Osteoblast (primary cell): ENCODE results near the gene RBM20. TPM values are rescaled to one million over a fixed set of nuclear protein-coding genes. Genes with fewer than 3 reads are reported as not detected.

Source experiments
- DNase-seq: peaks from one replicate; pipeline ENCODE4 v3.0.0; 2011; ENCODE audit warnings: low spot score, mixed read lengths; ENCODE audit not compliant: insufficient read length; ENCODE audit errors: missing footprints
- H2AFZ ChIP-seq: 2 replicates; pipeline ENCODE4 v1.6.0; 2011; ENCODE audit warnings: mild to moderate bottlenecking, low read length
- H3K27ac ChIP-seq: 2 replicates; pipeline ENCODE4 v1.5.1; 2011; ENCODE audit warnings: mild to moderate bottlenecking, low read depth, low read length, moderate library complexity
- H3K27me3 ChIP-seq: 2 replicates; pipeline ENCODE4 v1.6.0; 2012; ENCODE audit warnings: mild to moderate bottlenecking, control low read depth, inconsistent platforms, low read length, moderate library complexity; ENCODE audit not compliant: insufficient read depth
- H3K36me3 ChIP-seq: 2 replicates; pipeline ENCODE4 v1.5.1; 2011; ENCODE audit warnings: mild to moderate bottlenecking, low read length, control low read depth, moderate library complexity; ENCODE audit not compliant: insufficient read depth
- H3K4me1 ChIP-seq: 2 replicates; pipeline ENCODE4 v1.5.1; 2011; ENCODE audit warnings: mild to moderate bottlenecking, low read length, control low read depth, moderate library complexity; ENCODE audit not compliant: insufficient read depth
- H3K4me2 ChIP-seq: 2 replicates; pipeline ENCODE4 v1.6.0; 2011; ENCODE audit warnings: mild to moderate bottlenecking, low read length; ENCODE audit not compliant: insufficient read depth
- H3K4me3 ChIP-seq: fragments of 200-600 bp; sonication (generic); 3 replicates; pipeline ENCODE4 v1.5.1; 2012; ENCODE audit warnings: mild to moderate bottlenecking, low read length, inconsistent platforms; ENCODE audit not compliant: insufficient read depth
- H3K79me2 ChIP-seq: 2 replicates; pipeline ENCODE4 v1.6.0; 2012; ENCODE audit warnings: mild to moderate bottlenecking, low read length, control low read depth, inconsistent platforms; ENCODE audit not compliant: insufficient read depth
- H3K9me3 ChIP-seq: 2 replicates; pipeline ENCODE4 v1.5.1; 2011; ENCODE audit warnings: low read depth, low read length, control low read depth
- H4K20me1 ChIP-seq: 2 replicates; pipeline ENCODE4 v1.6.0; 2012; ENCODE audit warnings: mild to moderate bottlenecking, low read length, control low read depth; ENCODE audit not compliant: insufficient read depth
- total RNA-seq: library from RNA; depleted of rRNA; stranded (reverse); fragments of >200 nt; gene quantifications from 2 replicates; pipeline ENCODE4 v1.2.3, GENCODE V29; 2012
- TF ChIP-seq, protein P1 (sequence below): IDR thresholded peaks from 2 replicates; pipeline ENCODE4 v1.5.1; 2011; ENCODE audit warnings: mild to moderate bottlenecking, low read depth, low read length, moderate library complexity; ENCODE audit errors: extremely low read depth

Gene RBM20
- under 0.01 TPM in 1 of 2 replicates, not detected in the other for total RNA-seq

DNA sequence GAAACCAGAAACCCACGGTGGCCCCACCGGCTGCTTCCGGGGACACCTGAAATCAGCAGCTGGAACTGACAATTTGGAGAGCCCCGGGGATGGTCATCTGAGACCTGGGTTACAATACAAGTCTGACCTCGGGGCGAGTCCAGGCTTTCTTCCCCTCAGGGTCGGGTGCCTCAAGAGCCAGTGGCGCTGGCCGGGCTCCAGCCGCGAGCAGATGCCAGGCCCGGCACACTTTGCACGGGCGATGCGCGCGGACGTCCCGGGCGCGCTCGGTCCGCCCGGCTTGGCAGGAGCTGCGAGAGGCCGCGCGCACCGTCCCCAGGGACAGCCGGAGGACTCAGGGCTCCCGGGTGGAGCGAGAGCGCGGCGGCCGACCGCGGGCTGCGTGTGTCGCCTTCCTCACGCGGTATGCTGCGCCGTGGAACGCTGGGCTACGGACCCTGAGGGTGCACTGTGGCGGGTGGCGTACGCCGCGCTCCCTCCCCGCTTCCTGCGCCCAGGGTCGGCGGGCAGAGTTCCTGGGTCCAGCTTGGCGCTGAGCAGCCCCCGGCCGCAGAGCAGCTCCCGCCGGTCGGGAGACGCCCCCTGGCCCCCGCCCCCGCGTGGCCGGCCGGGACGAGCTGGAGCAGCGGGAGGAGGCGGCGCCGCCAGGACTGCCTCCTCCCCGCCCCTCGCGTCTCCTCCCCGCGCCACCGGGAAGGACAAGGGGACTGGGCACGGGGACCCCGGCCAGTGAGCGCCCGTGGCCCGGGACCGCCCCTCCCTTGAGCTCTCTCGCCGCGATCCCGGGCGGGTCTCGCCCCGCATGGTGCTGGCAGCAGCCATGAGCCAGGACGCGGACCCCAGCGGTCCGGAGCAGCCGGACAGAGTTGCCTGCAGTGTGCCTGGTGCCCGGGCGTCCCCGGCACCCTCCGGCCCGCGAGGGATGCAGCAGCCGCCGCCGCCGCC, at the start of gene RBM20:
Gene RBM20, plus strand, starts transcription at position 684 of the 945 bp plus-strand sequence. Its CDS starts 119 bp downstream, at position 803.
- Histone ChIP-seq H4K20me1 (no peaks in the 10 kb centered on the region), H2AFZ (peak within 1 kb of the TSS; percentile 9), H3K4me1 (peaks cover 4% of the 10 kb centered on the region), H3K4me3 (peak within 1 kb of the TSS; percentile 66), H3K36me3 (no peaks in the 10 kb centered on the region), H3K9me3 (no peaks in the 10 kb centered on the region), H3K79me2 (no peaks in the 10 kb centered on the region), H3K27me3 (peaks cover 73% of the 10 kb centered on the region), H3K4me2 (peak within 1 kb of the TSS; percentile 78), H3K27ac (no peak within 1 kb of the TSS)
- TF ChIP-seq, protein P1, sequence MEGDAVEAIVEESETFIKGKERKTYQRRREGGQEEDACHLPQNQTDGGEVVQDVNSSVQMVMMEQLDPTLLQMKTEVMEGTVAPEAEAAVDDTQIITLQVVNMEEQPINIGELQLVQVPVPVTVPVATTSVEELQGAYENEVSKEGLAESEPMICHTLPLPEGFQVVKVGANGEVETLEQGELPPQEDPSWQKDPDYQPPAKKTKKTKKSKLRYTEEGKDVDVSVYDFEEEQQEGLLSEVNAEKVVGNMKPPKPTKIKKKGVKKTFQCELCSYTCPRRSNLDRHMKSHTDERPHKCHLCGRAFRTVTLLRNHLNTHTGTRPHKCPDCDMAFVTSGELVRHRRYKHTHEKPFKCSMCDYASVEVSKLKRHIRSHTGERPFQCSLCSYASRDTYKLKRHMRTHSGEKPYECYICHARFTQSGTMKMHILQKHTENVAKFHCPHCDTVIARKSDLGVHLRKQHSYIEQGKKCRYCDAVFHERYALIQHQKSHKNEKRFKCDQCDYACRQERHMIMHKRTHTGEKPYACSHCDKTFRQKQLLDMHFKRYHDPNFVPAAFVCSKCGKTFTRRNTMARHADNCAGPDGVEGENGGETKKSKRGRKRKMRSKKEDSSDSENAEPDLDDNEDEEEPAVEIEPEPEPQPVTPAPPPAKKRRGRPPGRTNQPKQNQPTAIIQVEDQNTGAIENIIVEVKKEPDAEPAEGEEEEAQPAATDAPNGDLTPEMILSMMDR = no peak
- peak; percentile 74 for DNase-seq

DNA sequence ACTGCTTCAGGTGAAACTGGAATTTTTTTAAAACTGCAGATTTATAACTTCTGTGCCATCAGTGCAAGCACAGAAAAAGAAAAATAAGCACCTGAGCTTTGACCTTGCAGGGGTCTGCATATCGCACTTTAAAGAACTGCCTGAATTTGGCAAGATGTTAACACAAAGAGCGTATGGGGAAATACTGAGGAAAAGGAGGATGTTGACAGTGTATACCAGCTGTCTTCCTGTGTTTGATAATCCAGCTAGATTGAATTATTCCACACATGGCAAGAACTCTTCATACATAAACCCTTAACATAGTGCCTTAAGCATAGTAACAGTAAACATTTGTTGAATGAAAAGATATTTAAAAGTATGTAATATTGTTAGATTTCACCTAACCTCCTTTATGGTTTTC, 46.7 kb upstream of the RBM20 start:
- DNase-seq = no peak
- TF ChIP-seq, protein P1 = no peak
- Histone ChIP-seq H3K27ac (no peak overlapping the region), H3K4me1 (no peaks in the 10 kb centered on the region), H4K20me1 (no peaks in the 10 kb centered on the region), H3K4me2 (no peak overlapping the region), H2AFZ (no peak overlapping the region), H3K4me3 (no peak overlapping the region), H3K36me3 (peaks cover 43% of the 10 kb centered on the region), H3K27me3 (no peaks in the 10 kb centered on the region), H3K9me3 (no peaks in the 10 kb centered on the region), H3K79me2 (no peaks in the 10 kb centered on the region)

DNA sequence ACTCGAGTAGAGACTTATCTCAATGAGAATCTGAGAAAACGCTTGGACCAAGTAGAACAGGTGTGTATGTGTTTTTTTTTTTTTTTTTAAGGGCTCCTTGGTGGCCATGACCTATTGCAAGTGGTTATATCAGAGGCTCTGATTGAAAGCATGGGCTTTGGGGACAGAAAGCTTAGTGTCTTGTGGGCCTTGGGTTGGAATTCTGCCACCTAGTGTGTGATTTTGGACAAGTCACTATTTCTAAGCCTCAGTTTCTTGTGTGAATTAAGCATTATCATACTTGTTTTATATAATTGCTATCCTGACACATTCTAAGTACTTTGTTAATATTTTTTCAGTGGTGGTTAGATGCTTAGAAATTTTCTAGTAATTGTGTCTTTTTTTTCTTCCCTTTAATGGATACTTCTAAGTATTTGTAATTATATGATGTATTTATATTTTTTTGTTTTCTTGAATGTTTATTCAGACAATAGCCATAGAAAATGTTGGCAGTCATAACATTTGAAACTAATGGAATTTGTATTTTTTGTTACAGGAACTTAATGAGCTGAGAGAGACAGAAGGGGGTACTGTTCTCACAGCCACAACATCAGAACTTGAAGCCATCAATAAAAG, 43.5 kb upstream of the RBM20 start:
- peaks cover 50% of the 10 kb centered on the region for H3K36me3 ChIP-seq

More for the DNA sequence above, 43.5 kb upstream of the RBM20 start:
- H3K27me3 ChIP-seq = no peaks in the 10 kb centered on the region
- TF ChIP-seq, protein P1 = peak; percentile 61
- no peak overlapping the region for H3K4me2 ChIP-seq
- no peaks in the 10 kb centered on the region for H3K79me2 ChIP-seq
- no peaks in the 10 kb centered on the region for H3K9me3 ChIP-seq
- DNase-seq = no peak
- H2AFZ ChIP-seq = no peak overlapping the region
- H3K4me3 ChIP-seq = no peak overlapping the region
- H3K4me1 ChIP-seq = no peaks in the 10 kb centered on the region
- no peaks in the 10 kb centered on the region for H4K20me1 ChIP-seq
- no peak overlapping the region for H3K27ac ChIP-seq
